Uterus (tissue), 2 donors: Measurements from ENCODE around the gene PWWP2B.

Source experiments
- CTCF ChIP-seq, 4 experiments: fragments of 200-600 bp in 2 of 4; fragments of 450-650 bp in 2 of 4; sonication (generic) in 2 of 4; IDR thresholded peaks; one replicate each; pipeline ENCODE4 v1.5.1; 2016 to 2019; ENCODE audit warnings: antibody characterized with exemption in 4 of 4, mild to moderate bottlenecking in 2 of 4, moderate library complexity in 1 of 4
- POLR2A ChIP-seq, 2 donors: fragments of 450-650 bp; IDR thresholded peaks; one replicate each; pipeline ENCODE4 v1.6.1; 2016; ENCODE audit warnings: antibody characterized with exemption in 2 of 2, mild to moderate bottlenecking in 1 of 2, moderate library complexity in 1 of 2

DNA sequence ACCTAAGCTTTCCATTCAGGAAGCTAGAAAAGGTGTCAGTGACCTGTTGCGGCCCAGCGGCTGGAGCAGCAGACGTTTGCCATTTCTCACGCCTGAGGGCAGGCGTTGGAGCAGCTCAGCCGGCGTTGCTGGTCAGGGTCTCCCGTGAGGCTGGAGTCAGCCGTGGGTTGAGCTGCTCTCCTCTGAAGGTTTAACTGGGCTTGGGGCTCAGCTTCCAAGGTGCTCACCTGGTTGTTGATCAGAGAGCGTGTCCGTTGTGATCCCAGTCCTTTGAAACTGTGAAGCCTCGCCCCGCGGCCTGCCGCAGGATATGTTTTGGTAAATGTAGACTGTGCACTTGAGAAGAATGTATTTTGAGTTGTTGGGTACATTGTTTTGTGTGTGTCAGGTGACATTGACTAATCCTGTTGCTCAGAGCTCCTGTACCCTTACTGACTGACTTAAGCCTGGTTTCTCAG lies 20.6 kb upstream of the PWWP2B start:
- no peak for TF ChIP-seq CTCF (IDR thresholded peaks at IDR 0.05)
- TF ChIP-seq POLR2A (IDR thresholded peaks at IDR 0.05) = no peak
